HG03097 (cell line): ENCODE results near the gene PLA2G4F.

Source experiments
- ATAC-seq: cut with Tn5 transposase; IDR thresholded peaks from one replicate; pipeline ENCODE4 v1.9.1; 2021; ENCODE audit not compliant: unreplicated experiment, low FRiP score

The PLA2G4F gene

GRCh38 chr15:42156243-42156922 lies at the start of gene PLA2G4F:
TSS of gene PLA2G4F (minus strand) at chr15:42156636. CDS start at chr15:42156549, 87 bp downstream.
- no peak for ATAC-seq

- no peak for ATAC-seq
Measured at GRCh38 chr15:42203891-42204290, 47.5 kb upstream of the PLA2G4F start.

GRCh38 chr15:42202653-42203052 lies 46.2 kb upstream of the PLA2G4F start:
- no peak for ATAC-seq

- no peak for ATAC-seq
Measured at GRCh38 chr15:42201801-42202200, 45.4 kb upstream of the PLA2G4F start.

GRCh38 chr15:42199126-42199525 lies 42.7 kb upstream of the PLA2G4F start:
- ATAC-seq, result no peak

GRCh38 chr15:42198516-42198915 lies 42.1 kb upstream of the PLA2G4F start:
- ATAC-seq, result no peak

- no peak for ATAC-seq
Measured at GRCh38 chr15:42194513-42194912, 38.1 kb upstream of the PLA2G4F start.

- no peak for ATAC-seq
Measured at GRCh38 chr15:42193383-42193782, 36.9 kb upstream of the PLA2G4F start.

- ATAC-seq, result no peak
Measured at GRCh38 chr15:42191610-42192346, 35.3 kb upstream of the PLA2G4F start.

- no peak for ATAC-seq
Measured at GRCh38 chr15:42190370-42190769, 33.9 kb upstream of the PLA2G4F start.

GRCh38 chr15:42185801-42186200 lies 29.4 kb upstream of the PLA2G4F start:
- no peak for ATAC-seq

GRCh38 chr15:42184736-42185135 lies 28.3 kb upstream of the PLA2G4F start:
- ATAC-seq, result no peak

GRCh38 chr15:42184296-42184695 lies 27.9 kb upstream of the PLA2G4F start:
- no peak for ATAC-seq

- no peak for ATAC-seq
Measured at GRCh38 chr15:42182961-42183360, 26.5 kb upstream of the PLA2G4F start.

GRCh38 chr15:42182328-42182886 lies 26.0 kb upstream of the PLA2G4F start:
- ATAC-seq, result no peak

GRCh38 chr15:42178056-42178455 lies 21.6 kb upstream of the PLA2G4F start:
- ATAC-seq, result no peak

GRCh38 chr15:42175671-42176070 lies 19.2 kb upstream of the PLA2G4F start:
- no peak for ATAC-seq

GRCh38 chr15:42172475-42172874 lies 16.0 kb upstream of the PLA2G4F start:
- no peak for ATAC-seq

GRCh38 chr15:42171795-42172194 lies 15.4 kb upstream of the PLA2G4F start:
- no peak for ATAC-seq

GRCh38 chr15:42171122-42171521 lies 14.7 kb upstream of the PLA2G4F start:
- ATAC-seq, result no peak

GRCh38 chr15:42166225-42166940 lies 9.9 kb upstream of the PLA2G4F start:
- no peak for ATAC-seq
